Measurements from ENCODE around the gene LZIC. TPM values are rescaled to one million over a fixed set of nuclear protein-coding genes. Genes with fewer than 3 reads are reported as not detected.

The LZIC gene
- total and polyA plus RNA-seq, 2 of the 13 experiments (the other 11 are each of a cell fraction or from before 2014, with no cell fraction given): 25.2 to 71.8 TPM

- no peak for TF ChIP-seq NR0B2 (CRISPR knock-in tag; IDR thresholded peaks at IDR 0.05)
- TF ChIP-seq LCORL (IDR thresholded peaks at IDR 0.05): peak; percentile 65; the same call in 1 of the 2 replicates
- peak; percentile 84 for TF ChIP-seq LCORL (CRISPR knock-in tag; IDR thresholded peaks at IDR 0.05)
- TF ChIP-seq MTF1 (CRISPR knock-in tag; IDR thresholded peaks at IDR 0.05): no peak
- 0 out of 2 replicates have a peak, but pooled peaks have one; percentile 57 for TF ChIP-seq NCOA1 (CRISPR knock-in tag; IDR thresholded peaks at IDR 0.05)
- TF ChIP-seq ZMYM4 (CRISPR knock-in tag; IDR thresholded peaks at IDR 0.05): peak; percentile 40; the same call in 1 of the 2 replicates
- TF ChIP-seq SSRP1 (CRISPR knock-in tag; IDR thresholded peaks at IDR 0.05): peak; percentile 87
- TF ChIP-seq ZNF235 (CRISPR knock-in tag; IDR thresholded peaks at IDR 0.05; ENCODE audit: borderline replicate concordance): no peak
- peak; percentile 93 for TF ChIP-seq HOXA3 (CRISPR knock-in tag; IDR thresholded peaks at IDR 0.05)
- peak; percentile 76; the same call in 1 of the 2 replicates for TF ChIP-seq ZNF792 (CRISPR knock-in tag; IDR thresholded peaks at IDR 0.05)
- TF ChIP-seq ZBTB38 (CRISPR knock-in tag; IDR thresholded peaks at IDR 0.05): peak; percentile 57; the same call in 1 of the 2 replicates
- TF ChIP-seq THAP9 (CRISPR knock-in tag; IDR thresholded peaks at IDR 0.05; ENCODE audit: borderline replicate concordance): no peak
- TF ChIP-seq SOX6 (IDR thresholded peaks at IDR 0.05): no peak
- TF ChIP-seq SOX6 (CRISPR knock-in tag; IDR thresholded peaks at IDR 0.05): peak; percentile 93
- TF ChIP-seq JARID2 (CRISPR knock-in tag; IDR thresholded peaks at IDR 0.05; ENCODE audit: insufficient replicate concordance): no peak
- no peak for TF ChIP-seq RAD51 (IDR thresholded peaks at IDR 0.05; ENCODE audit: borderline replicate concordance)
- TF ChIP-seq FLYWCH1 (CRISPR knock-in tag; IDR thresholded peaks at IDR 0.05): no peak
- TF ChIP-seq RBM39 (IDR thresholded peaks at IDR 0.05; ENCODE audit: low read depth, low read length, poor library complexity, severe bottlenecking): no peak
- no peak for TF ChIP-seq POLR2A (IDR thresholded peaks at IDR 0.05; ENCODE audit: insufficient read depth in 1 of 2, low read depth in 2 of 2, low read length in 2 of 2)
- no peak for TF ChIP-seq CENPBD1 (CRISPR knock-in tag; IDR thresholded peaks at IDR 0.05; ENCODE audit: borderline replicate concordance, low read depth)
- no peak for TF ChIP-seq HOXD1 (CRISPR knock-in tag; IDR thresholded peaks at IDR 0.05)
- TF ChIP-seq ESRRA (CRISPR knock-in tag; IDR thresholded peaks at IDR 0.05; ENCODE audit: low read depth): peak; percentile 39; the same call in 1 of the 2 replicates
- no peak for TF ChIP-seq ZMYM2 (CRISPR knock-in tag; IDR thresholded peaks at IDR 0.05)
- TF ChIP-seq IKZF5 (CRISPR knock-in tag; IDR thresholded peaks at IDR 0.05): peak; percentile 65; the same call in 1 of the 2 replicates
- no peak for TF ChIP-seq THAP11 (CRISPR knock-in tag; IDR thresholded peaks at IDR 0.05)
- TF ChIP-seq ZNF746 (CRISPR knock-in tag; IDR thresholded peaks at IDR 0.05): peak; percentile 81; the same call in 1 of the 2 replicates
Observed at GRCh38 chr1:9929431-9930385, 13.5 kb downstream of the LZIC start (continued).
